Keratinocyte (primary cell): ENCODE measurements around the gene MTUS2. TPM values are rescaled to one million over a fixed set of nuclear protein-coding genes. Genes with fewer than 3 reads are reported as not detected.

Source experiments
- DNase-seq: peaks from one replicate; pipeline ENCODE4 v3.0.0-alpha.2; 2011; ENCODE audit warnings: low read depth, missing footprints, low spot score
- FAIRE-seq: peaks from 2 replicates; lab custom pipeline; 2011; peaks lifted over from hg19 to GRCh38; lab: Jason Lieb, UNC
- H2AFZ ChIP-seq: 2 replicates; pipeline ENCODE4 v1.6.0; 2012; ENCODE audit warnings: low read length, control low read depth, inconsistent platforms; ENCODE audit not compliant: control insufficient read depth
- H3K27ac ChIP-seq: 2 replicates; pipeline ENCODE4 v1.5.1; 2011; ENCODE audit warnings: low read length; ENCODE audit not compliant: control insufficient read depth, insufficient read depth
- H3K27me3 ChIP-seq: 3 replicates; pipeline ENCODE4 v1.6.0; 2011; ENCODE audit warnings: low read length; ENCODE audit not compliant: control insufficient read depth, insufficient read depth; ENCODE audit errors: extremely low read depth
- H3K36me3 ChIP-seq, 2 experiments: 2 replicates in 1 of 2; 3 replicates in 1 of 2; pipeline ENCODE4 v1.5.1; 2011; ENCODE audit warnings: low read length in 2 of 2, mild to moderate bottlenecking in 1 of 2; ENCODE audit not compliant: control insufficient read depth in 2 of 2, insufficient read depth in 2 of 2; ENCODE audit errors: extremely low read depth in 1 of 2
- H3K4me1 ChIP-seq: 3 replicates; pipeline ENCODE4 v1.5.1; 2011; ENCODE audit warnings: low read length; ENCODE audit not compliant: control insufficient read depth, insufficient read depth; ENCODE audit errors: extremely low read depth
- H3K4me2 ChIP-seq: 3 replicates; pipeline ENCODE4 v1.6.0; 2011; ENCODE audit warnings: low read depth, low read length; ENCODE audit not compliant: control insufficient read depth, insufficient read depth; ENCODE audit errors: extremely low read depth
- H3K4me3 ChIP-seq, 3 experiments: fragments of 200-600 bp in 1 of 3; sonication (generic) in 1 of 3; 2 replicates in 2 of 3; 3 replicates in 1 of 3; pipeline ENCODE4 v1.5.1; 2011 to 2016; ENCODE audit warnings: low read length in 3 of 3, mild to moderate bottlenecking in 3 of 3, control low read depth in 2 of 3, inconsistent platforms in 1 of 3, low read depth in 1 of 3, mixed read lengths in 1 of 3, mixed run types in 1 of 3, moderate library complexity in 1 of 3; ENCODE audit not compliant: control insufficient read depth in 2 of 3, insufficient read depth in 2 of 3; ENCODE audit errors: extremely low read depth in 1 of 3
- H3K79me2 ChIP-seq: 2 replicates; pipeline ENCODE4 v1.6.0; 2012; ENCODE audit warnings: low read length; ENCODE audit not compliant: control insufficient read depth, insufficient read depth
- H3K9ac ChIP-seq: 3 replicates; pipeline ENCODE4 v1.6.0; 2011; ENCODE audit warnings: low read length; ENCODE audit not compliant: control insufficient read depth, insufficient read depth; ENCODE audit errors: extremely low read depth
- H3K9me1 ChIP-seq: 3 replicates; pipeline ENCODE4 v1.6.0; 2011; ENCODE audit warnings: low read length; ENCODE audit not compliant: control insufficient read depth, insufficient read depth; ENCODE audit errors: extremely low read depth
- H3K9me3 ChIP-seq: 2 replicates; pipeline ENCODE4 v1.5.1; 2012; ENCODE audit warnings: low read depth, low read length; ENCODE audit not compliant: control insufficient read depth
- H4K20me1 ChIP-seq: 3 replicates; pipeline ENCODE4 v1.6.0; 2011; ENCODE audit warnings: low read length; ENCODE audit not compliant: control insufficient read depth, insufficient read depth; ENCODE audit errors: extremely low read depth
- EZH2 ChIP-seq: IDR thresholded peaks from one replicate; pipeline ENCODE4 v1.6.1; 2012; ENCODE audit warnings: inconsistent platforms, mild to moderate bottlenecking, low read length, moderate library complexity
- dilution Hi-C: fragments of 300-500 bp; cut with MboI; formaldehyde crosslinking; loops from one replicate; pipeline ENCODE4 v1.7.0; 2020; ENCODE audit warnings: low sequenced_read_pairs; ENCODE audit not compliant: extremely low pct_ligation_motif_present
- polyA plus RNA-seq, 5 experiments: library from polyadenylated mRNA; depleted of rRNA in 3 of 5; stranded (reverse) in 3 of 5; stranded (forward) in 1 of 5; unstranded in 1 of 5; fragments of >200 nt; gene quantifications; 1 replicate in 1 of 5; 2 replicates in 3 of 5; 3 replicates in 1 of 5; pipeline versions ENCODE4 v1.2.1 to v1.2.3, GENCODE V29; 2011 to 2012; ENCODE audit warnings: missing spikeins in 2 of 5, low read depth in 1 of 5, low replicate concordance in 1 of 5
- TF ChIP-seq, protein P1 (sequence below), 3 experiments: IDR thresholded peaks in 1 of 3; conservative IDR thresholded peaks in 1 of 3; optimal IDR thresholded peaks in 1 of 3; 2 replicates in 2 of 3; 3 replicates in 1 of 3; pipeline versions ENCODE3 to v1.5.1; 2011; ENCODE audit warnings: low read length in 3 of 3, mild to moderate bottlenecking in 3 of 3, moderate library complexity in 2 of 3, control low read depth in 1 of 3, inconsistent platforms in 1 of 3; ENCODE audit not compliant: insufficient read depth in 2 of 3; ENCODE audit errors: extremely low read depth in 1 of 3

Gene MTUS2
- polyA plus RNA-seq, 1 donor (not counting 4 experiments of a cell fraction or from before 2014, with no cell fraction given), result 0.17 TPM

GRCh38 chr13:28978574-28978973, 158.4 kb downstream of the MTUS2 start:
- no peaks in the 10 kb centered on the region for H3K79me2 ChIP-seq
- no peak overlapping the region for H2AFZ ChIP-seq
- TF ChIP-seq, protein P1, sequence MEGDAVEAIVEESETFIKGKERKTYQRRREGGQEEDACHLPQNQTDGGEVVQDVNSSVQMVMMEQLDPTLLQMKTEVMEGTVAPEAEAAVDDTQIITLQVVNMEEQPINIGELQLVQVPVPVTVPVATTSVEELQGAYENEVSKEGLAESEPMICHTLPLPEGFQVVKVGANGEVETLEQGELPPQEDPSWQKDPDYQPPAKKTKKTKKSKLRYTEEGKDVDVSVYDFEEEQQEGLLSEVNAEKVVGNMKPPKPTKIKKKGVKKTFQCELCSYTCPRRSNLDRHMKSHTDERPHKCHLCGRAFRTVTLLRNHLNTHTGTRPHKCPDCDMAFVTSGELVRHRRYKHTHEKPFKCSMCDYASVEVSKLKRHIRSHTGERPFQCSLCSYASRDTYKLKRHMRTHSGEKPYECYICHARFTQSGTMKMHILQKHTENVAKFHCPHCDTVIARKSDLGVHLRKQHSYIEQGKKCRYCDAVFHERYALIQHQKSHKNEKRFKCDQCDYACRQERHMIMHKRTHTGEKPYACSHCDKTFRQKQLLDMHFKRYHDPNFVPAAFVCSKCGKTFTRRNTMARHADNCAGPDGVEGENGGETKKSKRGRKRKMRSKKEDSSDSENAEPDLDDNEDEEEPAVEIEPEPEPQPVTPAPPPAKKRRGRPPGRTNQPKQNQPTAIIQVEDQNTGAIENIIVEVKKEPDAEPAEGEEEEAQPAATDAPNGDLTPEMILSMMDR (optimal IDR thresholded peaks at IDR 0.05 in 1 of 3, IDR thresholded peaks at IDR 0.05 in 1 of 3, conservative IDR thresholded peaks at IDR 0.05 in 1 of 3; ENCODE audit: extremely low read depth in 1 of 3, insufficient read depth in 2 of 3, low read length in 3 of 3), result no peak
- no peak for TF ChIP-seq EZH2
- H3K9me1 ChIP-seq, result no peaks in the 10 kb centered on the region
- FAIRE-seq, result no peak
- H3K4me2 ChIP-seq, result no peak overlapping the region
- H4K20me1 ChIP-seq, result no peaks in the 10 kb centered on the region
- no peaks in the 10 kb centered on the region for H3K36me3 ChIP-seq
- no peak overlapping the region for H3K4me3 ChIP-seq
- no peaks in the 10 kb centered on the region for H3K9me3 ChIP-seq
- no peak overlapping the region for H3K9ac ChIP-seq
- no peaks in the 10 kb centered on the region for H3K27me3 ChIP-seq
- H3K4me1 ChIP-seq, result no peaks in the 10 kb centered on the region
- H3K27ac ChIP-seq, result no peak overlapping the region
- no peak for DNase-seq
- dilution Hi-C loops, result no loop called here

DNA sequence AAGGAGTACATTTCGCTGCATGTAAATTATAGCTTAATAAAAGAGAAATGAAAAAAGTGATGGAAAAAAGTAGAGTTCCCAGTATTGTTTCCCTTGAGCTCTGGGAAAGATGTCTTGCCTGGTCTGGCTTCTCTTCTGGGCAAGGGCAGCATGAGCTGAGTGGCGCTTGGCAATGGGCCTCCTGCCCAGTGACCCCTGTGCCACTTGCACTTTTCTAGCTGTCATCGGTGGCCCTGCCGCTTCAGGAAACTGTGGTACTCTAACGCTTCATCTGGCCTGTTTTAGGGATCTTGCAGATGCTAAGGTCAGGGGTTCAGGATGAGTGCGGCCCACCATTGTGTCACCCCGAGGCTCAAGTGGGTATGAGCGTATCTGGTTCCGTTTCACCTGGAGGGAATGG, 161.4 kb downstream of the MTUS2 start:
- no peaks in the 10 kb centered on the region for H3K9me1 ChIP-seq
- no peaks in the 10 kb centered on the region for H3K9me3 ChIP-seq
- TF ChIP-seq EZH2, result no peak
- TF ChIP-seq, protein P1 (optimal IDR thresholded peaks at IDR 0.05 in 1 of 3, IDR thresholded peaks at IDR 0.05 in 1 of 3, conservative IDR thresholded peaks at IDR 0.05 in 1 of 3; ENCODE audit: extremely low read depth in 1 of 3, insufficient read depth in 2 of 3, low read length in 3 of 3), result no peak
- no peaks in the 10 kb centered on the region for H3K79me2 ChIP-seq
- H3K36me3 ChIP-seq, result no peaks in the 10 kb centered on the region
- no peaks in the 10 kb centered on the region for H3K4me1 ChIP-seq
- no peak overlapping the region for H3K4me2 ChIP-seq
- H3K9ac ChIP-seq, result no peak overlapping the region
- FAIRE-seq (no peak), DNase-seq (no peak)
- dilution Hi-C loops, result no loop called here
- no peaks in the 10 kb centered on the region for H3K27me3 ChIP-seq
- H3K4me3 ChIP-seq, result no peak overlapping the region
- no peak overlapping the region for H3K27ac ChIP-seq
- no peaks in the 10 kb centered on the region for H4K20me1 ChIP-seq
- no peak overlapping the region for H2AFZ ChIP-seq
